ENCODE data around the gene EHF. TPM values are rescaled to one million over a fixed set of nuclear protein-coding genes. Genes with fewer than 3 reads are reported as not detected.
A peak's percentile ranks its signal among the peaks of the same experiment; 100 is the strongest.

The EHF gene
- total and polyA plus RNA-seq, 9 of the 15 experiments (the other 6 are each of a cell fraction or from before 2014, with no cell fraction given) = 0.04 to 0.54 (median 0.37) TPM

GRCh38 chr11:34600339-34601084 lies 20.4 kb upstream of the EHF start (continued):
- TF ChIP-seq ZNF146 (CRISPR knock-in tag; IDR thresholded peaks at IDR 0.05; ENCODE audit: unreplicated experiment) = no peak
- no peak for TF ChIP-seq ZNF3 (CRISPR knock-in tag; IDR thresholded peaks at IDR 0.05)
- TF ChIP-seq HMG20A (CRISPR knock-in tag; conservative IDR thresholded peaks at IDR 0.05) = no peak
- no peak for TF ChIP-seq SAP30 (IDR thresholded peaks at IDR 0.05; ENCODE audit: borderline replicate concordance, insufficient read depth, low read depth, low read length, poor library complexity, severe bottlenecking)
- TF ChIP-seq, protein P1, sequence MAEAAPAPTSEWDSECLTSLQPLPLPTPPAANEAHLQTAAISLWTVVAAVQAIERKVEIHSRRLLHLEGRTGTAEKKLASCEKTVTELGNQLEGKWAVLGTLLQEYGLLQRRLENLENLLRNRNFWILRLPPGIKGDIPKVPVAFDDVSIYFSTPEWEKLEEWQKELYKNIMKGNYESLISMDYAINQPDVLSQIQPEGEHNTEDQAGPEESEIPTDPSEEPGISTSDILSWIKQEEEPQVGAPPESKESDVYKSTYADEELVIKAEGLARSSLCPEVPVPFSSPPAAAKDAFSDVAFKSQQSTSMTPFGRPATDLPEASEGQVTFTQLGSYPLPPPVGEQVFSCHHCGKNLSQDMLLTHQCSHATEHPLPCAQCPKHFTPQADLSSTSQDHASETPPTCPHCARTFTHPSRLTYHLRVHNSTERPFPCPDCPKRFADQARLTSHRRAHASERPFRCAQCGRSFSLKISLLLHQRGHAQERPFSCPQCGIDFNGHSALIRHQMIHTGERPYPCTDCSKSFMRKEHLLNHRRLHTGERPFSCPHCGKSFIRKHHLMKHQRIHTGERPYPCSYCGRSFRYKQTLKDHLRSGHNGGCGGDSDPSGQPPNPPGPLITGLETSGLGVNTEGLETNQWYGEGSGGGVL (CRISPR knock-in tag; IDR thresholded peaks at IDR 0.05) = no peak
- no peak for TF ChIP-seq PCBP2 (IDR thresholded peaks at IDR 0.05; ENCODE audit: low read depth, low read length, poor library complexity, severe bottlenecking)
- TF ChIP-seq PHB2 (IDR thresholded peaks at IDR 0.05; ENCODE audit: low read depth) = no peak
- peak; percentile 48; the same call in 1 of the 2 replicates for TF ChIP-seq BRD4 (IDR thresholded peaks at IDR 0.05)
- TF ChIP-seq RBM17 (IDR thresholded peaks at IDR 0.05; ENCODE audit: borderline replicate concordance, low read depth, low read length) = no peak
- no peak for TF ChIP-seq XRCC4 (IDR thresholded peaks at IDR 0.05; ENCODE audit: extremely low read depth, insufficient read depth, insufficient read length)
- TF ChIP-seq ZNF24 (IDR thresholded peaks at IDR 0.05) = no peak
- TF ChIP-seq IRF9 (tag; IDR thresholded peaks at IDR 0.05) = no peak
- TF ChIP-seq TRIM25 (IDR thresholded peaks at IDR 0.05; ENCODE audit: borderline replicate concordance) = no peak
- no peak for TF ChIP-seq EZH2 (IDR thresholded peaks at IDR 0.05; ENCODE audit: borderline replicate concordance, low read depth, low read length)
- no peak for TF ChIP-seq NR2C1 (IDR thresholded peaks at IDR 0.05)
- peak; percentile 27; the same call in 1 of the 2 replicates for TF ChIP-seq NR2C1 (tag; IDR thresholded peaks at IDR 0.05)
- peak; percentile 88 for TF ChIP-seq CCNT2 (IDR thresholded peaks at IDR 0.05; ENCODE audit: borderline replicate concordance, extremely low read depth, insufficient read length, low read depth, low read length)
- TF ChIP-seq KDM5B (IDR thresholded peaks at IDR 0.05; ENCODE audit: insufficient replicate concordance, low read depth, low read length) = no peak
- no peak for TF ChIP-seq ZFP1 (CRISPR knock-in tag; IDR thresholded peaks at IDR 0.05)
- TF ChIP-seq, protein P2, sequence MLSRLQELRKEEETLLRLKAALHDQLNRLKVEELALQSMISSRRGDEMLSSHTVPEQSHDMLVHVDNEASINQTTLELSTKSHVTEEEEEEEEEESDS (CRISPR knock-in tag; IDR thresholded peaks at IDR 0.05) = no peak
- no peak for TF ChIP-seq ZNF449 (CRISPR knock-in tag; IDR thresholded peaks at IDR 0.05)

Measured in K562 (cell line).